Heart left ventricle (tissue), 13 donors: Measurements from ENCODE around the gene CD151.

Source experiments
- CTCF ChIP-seq, 12 donors: fragments of 200-600 bp; sonication (generic) in 4 of 12; IDR thresholded peaks; one replicate each; pipeline versions ENCODE4 v1.5.0 to v1.8.0; 2018 to 2022; ENCODE audit warnings: antibody characterized with exemption in 12 of 12, mild to moderate bottlenecking in 5 of 12
- POLR2A ChIP-seq, 2 donors: fragments of 450-650 bp; IDR thresholded peaks; one replicate each; pipeline ENCODE4 v1.6.1; 2017; ENCODE audit warnings: antibody characterized with exemption in 2 of 2, mild to moderate bottlenecking in 2 of 2, moderate library complexity in 2 of 2
- donor health status: ischemic (EF 13 %, LVEDD 7.1; RV severe dilation, severe dysfunction).
- donor health status: DM: no; HTN: yes; CAD: no.
- donor health status: DM: no; HTN: no; CAD: no.
- donor health status: ischemic (EF 25% LVEDD 6.9; RV normal size, moderate dysfunction).
- donor health status: ischemic (EF 25% LVEDD 5.7; RV mildly dilated, moderate dysfunction).
- donor health status: ischemic (EF 35%, LVEDD 5.7; RV mildly dilated, moderate dysfunction).
- donor health status: nonischemic (EF 11% LVEDD 7.7; RV severe dilation, severe dysfunction).
- donor health status: DM: yes; HTN: yes; CAD: no.
- donor health status: PGD.
- donor health status: ischemic (EF 29% LVEDD 5.4; RV normal size, mild dysfunction).
- donor health status: nonischemic (EF 23%, LVEDD 6.1; RV moderate dilation, normal function).

GRCh38 chr11:824942-825341, 7.8 kb upstream of the CD151 start:
- TF ChIP-seq POLR2A (IDR thresholded peaks at IDR 0.05) (no peak), CTCF (IDR thresholded peaks at IDR 0.05) (no peak)
